ENCODE measurements around the gene AK2.

Gene AK2

GRCh38 chr1:33021567-33022431 is 14.9 kb downstream of the AK2 start:
- Histone ChIP-seq H3K36me3 (ENCODE audit: control insufficient read depth, low read length) (peaks cover 89% of the 10 kb centered on the region), H3K4me3 (ENCODE audit: low read length) (no peak overlapping the region), H3K4me1 (ENCODE audit: control insufficient read depth, low read length) (no peaks in the 10 kb centered on the region), H3K4me2 (ENCODE audit: low read length) (no peak overlapping the region), H3K9me2 (replicated peaks; ENCODE audit: control insufficient read depth, low read length) (no peaks in the 10 kb centered on the region), H3K79me2 (ENCODE audit: control insufficient read depth, low read length) (peaks cover 38% of the 10 kb centered on the region), H3K27ac (ENCODE audit: low read depth, low read length) (no peak overlapping the region), H3K9me3 (ENCODE audit: control insufficient read depth, insufficient read depth, low read length) (no peaks in the 10 kb centered on the region), H3K27me3 (ENCODE audit: control insufficient read depth, low read length) (no peaks in the 10 kb centered on the region), H3F3A (ENCODE audit: control insufficient read depth, insufficient read depth) (no peaks in the 10 kb centered on the region), H4K20me1 (ENCODE audit: control insufficient read depth, insufficient read depth, low read depth, low read length) (0 out of 2 replicates have a peak, but pooled peaks cover 5% of the 10 kb centered on the region)
- TF ChIP-seq EZH2phosphoT487 (IDR thresholded peaks at IDR 0.05; ENCODE audit: borderline replicate concordance, low read length): no peak
- no peak for TF ChIP-seq CTCF (IDR thresholded peaks at IDR 0.05; ENCODE audit: low read depth, low read length, poor library complexity, severe bottlenecking)

- peaks cover 6% of the 10 kb centered on the region for H3K79me2 ChIP-seq (ENCODE audit: control insufficient read depth, low read length)
- no peak overlapping the region for H3K4me2 ChIP-seq (ENCODE audit: low read length)
- no peaks in the 10 kb centered on the region for H3K9me2 ChIP-seq (replicated peaks; ENCODE audit: control insufficient read depth, low read length)
- H3K27me3 ChIP-seq (ENCODE audit: control insufficient read depth, low read length): no peaks in the 10 kb centered on the region
- H3F3A ChIP-seq (ENCODE audit: control insufficient read depth, insufficient read depth): no peaks in the 10 kb centered on the region
- no peaks in the 10 kb centered on the region for H3K4me1 ChIP-seq (ENCODE audit: control insufficient read depth, low read length)
- peaks cover 85% of the 10 kb centered on the region for H3K36me3 ChIP-seq (ENCODE audit: control insufficient read depth, low read length)
- no peak overlapping the region for H3K27ac ChIP-seq (ENCODE audit: low read depth, low read length)
- no peak overlapping the region for H3K4me3 ChIP-seq (ENCODE audit: low read length)
- no peaks in the 10 kb centered on the region for H4K20me1 ChIP-seq (ENCODE audit: control insufficient read depth, insufficient read depth, low read depth, low read length)
- TF ChIP-seq CTCF (IDR thresholded peaks at IDR 0.05; ENCODE audit: low read depth, low read length, poor library complexity, severe bottlenecking) (no peak), EZH2phosphoT487 (IDR thresholded peaks at IDR 0.05; ENCODE audit: borderline replicate concordance, low read length) (no peak)
- H3K9me3 ChIP-seq (ENCODE audit: control insufficient read depth, insufficient read depth, low read length): no peaks in the 10 kb centered on the region
These were observed 18.6 kb downstream of the AK2 start for GRCh38 chr1:33018112-33018511.

GRCh38 chr1:33017175-33017574 is 19.5 kb downstream of the AK2 start:
- Histone ChIP-seq H3K27ac (ENCODE audit: low read depth, low read length) (no peak overlapping the region), H3K79me2 (ENCODE audit: control insufficient read depth, low read length) (no peaks in the 10 kb centered on the region), H3K4me1 (ENCODE audit: control insufficient read depth, low read length) (no peaks in the 10 kb centered on the region), H3K36me3 (ENCODE audit: control insufficient read depth, low read length) (peaks cover 86% of the 10 kb centered on the region), H3K4me2 (ENCODE audit: low read length) (no peak overlapping the region), H4K20me1 (ENCODE audit: control insufficient read depth, insufficient read depth, low read depth, low read length) (no peaks in the 10 kb centered on the region), H3K9me2 (replicated peaks; ENCODE audit: control insufficient read depth, low read length) (no peaks in the 10 kb centered on the region), H3K27me3 (ENCODE audit: control insufficient read depth, low read length) (no peaks in the 10 kb centered on the region), H3F3A (ENCODE audit: control insufficient read depth, insufficient read depth) (no peaks in the 10 kb centered on the region), H3K4me3 (ENCODE audit: low read length) (no peak overlapping the region), H3K9me3 (ENCODE audit: control insufficient read depth, insufficient read depth, low read length) (no peaks in the 10 kb centered on the region)
- no peak for TF ChIP-seq CTCF (IDR thresholded peaks at IDR 0.05; ENCODE audit: low read depth, low read length, poor library complexity, severe bottlenecking)
- TF ChIP-seq EZH2phosphoT487 (IDR thresholded peaks at IDR 0.05; ENCODE audit: borderline replicate concordance, low read length): no peak
